Left cardiac atrium (tissue), 4 donors: ENCODE data around the gene IGSF21. TPM values are rescaled to one million over a fixed set of nuclear protein-coding genes. Genes with fewer than 3 reads are reported as not detected.

Experiments used
- ATAC-seq, 2 donors: fragments of 200-7000 bp; cut with Tn5 transposase; one replicate each; pipeline ENCODE4 v1.9.1; 2020; ENCODE audit warnings: mild to moderate bottlenecking in 2 of 2, moderate library complexity in 2 of 2
- DNase-seq: peaks from one replicate; pipeline ENCODE4 v3.0.0-alpha.2; 2020
- intact Hi-C, 2 donors: fragments of 100-400 bp; cut with DNase I; formaldehyde crosslinking; loops; one replicate each; pipeline versions ENCODE4 v1.14.1 to v1.15.1; 2022 to 2023
- total RNA-seq, 2 donors: library from RNA; stranded (reverse); fragmentation: NEBNext Ultra II Directional; extraction: Animal tissue kit (Norgen Biotek cat#: 25700); gene quantifications; one replicate each; pipeline ENCODE4 v1.2.1, GENCODE V29; 2021
- donor health status: DM: no; HTN: yes; CAD: no.
- donor health status: DM: no; HTN: yes; CAD: no; lungs with severe emphysema.
- donor health status: DM: yes; HTN: yes; CAD: no.
- donor health status: Dilated cardiomyopathy.

IGSF21 gene
- total RNA-seq, 2 donors from 2014 or later, result 1.0 to 3.0 TPM

DNA sequence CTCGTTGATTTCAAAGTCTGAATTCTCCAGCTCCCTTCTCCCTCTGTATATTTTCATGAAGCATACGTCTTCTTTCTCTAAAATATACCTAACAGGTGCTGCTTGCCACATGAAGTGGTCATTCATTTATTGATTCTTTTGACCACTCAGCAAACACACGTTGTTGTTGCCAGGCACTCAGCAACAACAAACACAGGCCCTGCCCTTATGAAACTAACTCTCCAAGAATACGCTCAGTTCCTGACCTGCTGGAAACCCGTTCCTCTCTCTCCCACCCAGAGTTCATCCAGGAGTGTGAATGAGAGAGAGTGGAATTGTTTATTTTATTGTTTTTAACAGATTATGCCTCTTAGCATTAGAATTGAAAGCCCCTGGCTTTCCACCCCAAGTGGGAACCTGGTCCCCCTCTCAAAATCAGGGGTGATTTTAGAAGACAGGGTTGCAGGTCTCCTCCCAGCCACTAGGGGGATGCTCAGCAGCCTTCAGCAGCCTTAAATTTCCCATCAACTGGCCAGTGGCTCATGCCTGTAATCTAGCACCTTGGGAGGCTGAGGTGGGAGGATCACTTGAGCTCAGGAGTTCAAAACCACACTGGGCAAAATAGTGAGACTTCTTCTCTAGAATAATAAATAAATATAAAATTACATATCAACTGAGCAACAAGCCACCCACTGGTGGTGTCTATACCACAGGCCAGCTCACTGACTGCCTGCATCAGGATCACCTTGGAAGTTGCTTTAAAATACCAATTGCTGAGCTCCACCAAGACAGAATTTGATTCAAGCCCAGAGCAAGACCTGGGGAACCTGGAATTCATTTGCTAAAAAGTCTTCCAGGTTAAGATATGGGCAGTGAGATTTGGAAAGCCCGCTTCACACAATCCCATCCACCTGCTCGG lies 192.1 kb downstream of the IGSF21 start:
- ATAC-seq (no peak), DNase-seq (no peak)
- intact Hi-C loops, result no loop called here

DNA sequence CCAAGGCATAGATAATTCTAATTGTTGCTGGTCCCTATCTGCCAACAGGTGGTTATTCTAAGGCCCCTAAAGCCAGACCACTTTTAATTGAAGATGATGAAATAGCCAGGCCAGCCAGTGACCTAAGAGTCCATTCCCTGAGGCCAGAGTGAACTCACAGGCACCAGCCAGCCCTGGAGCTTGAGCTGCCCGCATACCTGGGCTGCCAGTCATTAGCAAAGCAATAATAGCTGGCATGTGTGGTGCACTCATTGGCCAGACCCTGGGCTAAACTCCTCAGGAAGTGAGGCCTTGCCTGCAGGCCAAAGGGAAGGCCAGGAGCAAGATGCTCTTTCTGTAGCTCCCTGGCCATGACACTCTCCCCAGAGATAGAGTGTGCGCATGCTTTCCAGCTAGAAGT lies 192.8 kb downstream of the IGSF21 start:
- no peak for ATAC-seq
- intact Hi-C loops, result no loop called here
- no peak for DNase-seq

DNA sequence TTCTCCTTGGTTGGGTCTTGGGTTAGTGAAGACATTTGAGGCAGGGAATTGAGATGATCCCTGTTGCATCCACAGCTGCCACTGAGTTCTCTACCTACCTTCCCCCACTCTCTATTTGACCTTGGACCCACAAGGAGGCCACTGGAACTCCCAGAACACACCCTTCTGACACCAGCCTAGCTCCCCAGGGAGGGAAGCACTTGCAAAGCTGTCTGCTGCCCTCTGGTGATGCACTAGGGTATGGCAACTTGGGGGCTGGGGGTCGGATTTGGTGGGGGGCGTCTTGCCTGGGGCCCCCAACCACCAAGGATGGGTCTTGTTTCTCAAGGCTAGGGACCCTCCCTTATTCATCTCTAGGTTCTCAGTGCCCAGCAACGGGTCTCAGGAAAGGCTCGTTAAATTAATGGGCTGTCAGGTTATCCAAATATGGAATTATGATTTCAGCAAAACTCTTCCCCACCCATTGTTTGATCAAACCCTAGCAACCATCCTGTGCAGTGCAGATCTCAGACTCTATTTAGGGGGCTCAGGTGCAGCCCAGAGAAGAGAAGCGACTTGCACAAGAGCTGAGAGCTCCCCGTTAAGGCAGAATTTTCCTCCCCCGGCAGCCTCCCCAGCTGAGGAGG lies 195.3 kb downstream of the IGSF21 start:
- DNase-seq (no peak), ATAC-seq (no peak)
- intact Hi-C loops, result no loop called here

DNA sequence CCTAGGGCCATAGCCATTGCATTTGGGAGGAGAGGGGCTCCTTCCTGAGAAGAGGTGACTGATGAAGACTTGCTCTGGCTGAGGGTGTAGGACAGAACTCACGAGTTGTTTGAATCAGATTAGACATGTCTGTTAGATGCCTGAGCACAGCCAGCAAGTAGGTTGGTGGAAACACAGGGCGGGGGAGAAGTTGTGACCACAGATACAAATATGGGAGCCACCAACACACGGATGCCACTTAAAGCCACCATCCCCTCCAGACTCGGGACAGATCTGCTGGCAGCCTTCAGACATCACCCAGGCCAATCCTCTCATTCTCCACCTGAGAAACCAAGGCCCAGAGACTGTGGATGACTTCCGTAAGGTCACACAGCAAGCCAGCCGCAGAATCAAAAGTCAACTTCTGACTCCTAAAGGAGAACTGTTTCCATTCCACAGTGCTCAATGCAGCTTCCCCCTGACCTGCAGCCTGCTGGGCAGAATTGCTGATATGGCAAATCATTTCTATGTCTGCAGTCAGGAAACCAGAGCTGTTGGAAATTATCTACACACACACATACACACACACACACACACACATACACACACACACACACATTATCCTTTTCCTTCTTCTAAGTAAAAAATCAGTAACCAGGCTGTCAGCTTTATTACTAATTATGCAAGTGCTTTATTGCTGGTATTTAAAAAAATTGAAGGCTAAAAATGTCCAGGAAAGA lies 196.7 kb downstream of the IGSF21 start:
- ATAC-seq (no peak), DNase-seq (no peak)
- intact Hi-C loops, result no loop called here

- intact Hi-C loops, result no loop called here
- no peak for DNase-seq
- no peak for ATAC-seq
Measured at GRCh38 chr1:18305182-18305795, 197.7 kb downstream of the IGSF21 start.

GRCh38 chr1:18307329-18307898 lies 199.8 kb downstream of the IGSF21 start:
- DNase-seq, result no peak
- intact Hi-C loops, result no loop called here

GRCh38 chr1:18309552-18310155 lies 202.1 kb downstream of the IGSF21 start:
- ATAC-seq, result peak in 1 of 2 donors; percentile 44
- intact Hi-C loops, result no loop called here
- no peak for DNase-seq

More at GRCh38 chr1:18307329-18307898, 199.8 kb downstream of the IGSF21 start:
- ATAC-seq, result no peak

- ATAC-seq (no peak), DNase-seq (no peak)
- intact Hi-C loops, result no loop called here
Measured at GRCh38 chr1:18312961-18313360, 205.4 kb downstream of the IGSF21 start.

- DNase-seq (no peak), ATAC-seq (no peak)
- intact Hi-C loops, result no loop called here
Measured at GRCh38 chr1:18313523-18313922, 205.9 kb downstream of the IGSF21 start.

GRCh38 chr1:18314399-18314798 lies 206.8 kb downstream of the IGSF21 start:
- no peak for DNase-seq
- no peak for ATAC-seq
- intact Hi-C loops, result no loop called here

GRCh38 chr1:18315449-18315848 lies 207.9 kb downstream of the IGSF21 start:
- intact Hi-C loops, result no loop called here
- ATAC-seq, result no peak
- DNase-seq, result no peak

DNA sequence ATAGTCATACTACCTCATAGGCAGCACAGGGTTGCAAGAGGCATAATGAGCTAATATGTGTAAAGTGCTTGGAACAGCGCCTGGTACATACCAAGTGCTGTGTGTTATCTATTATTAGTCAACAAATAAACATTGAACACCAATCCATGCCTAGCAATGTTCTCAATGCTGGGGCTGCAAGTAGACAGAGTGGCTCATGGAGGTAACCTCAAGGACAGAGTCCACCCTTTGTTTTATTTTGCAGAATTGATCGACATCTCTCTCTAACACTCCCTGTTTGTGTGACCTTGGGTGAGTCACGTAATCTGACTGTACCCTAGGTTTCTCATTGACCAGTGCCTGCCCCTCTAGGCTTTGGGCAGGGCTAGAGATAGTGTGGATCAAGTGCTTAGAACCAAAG lies 209.2 kb downstream of the IGSF21 start:
- intact Hi-C loops, result no loop called here
- DNase-seq, result no peak
- no peak for ATAC-seq

GRCh38 chr1:18319099-18319498 lies 211.5 kb downstream of the IGSF21 start:
- ATAC-seq (no peak), DNase-seq (no peak)
- intact Hi-C loops, result no loop called here

GRCh38 chr1:18320051-18320450 lies 212.5 kb downstream of the IGSF21 start:
- DNase-seq (no peak), ATAC-seq (peak in 1 of 2 donors; percentile 33)
- intact Hi-C loops, result no loop called here

GRCh38 chr1:18322368-18323032 lies 214.9 kb downstream of the IGSF21 start:
- intact Hi-C loops, result no loop called here
- ATAC-seq (no peak), DNase-seq (no peak)

DNA sequence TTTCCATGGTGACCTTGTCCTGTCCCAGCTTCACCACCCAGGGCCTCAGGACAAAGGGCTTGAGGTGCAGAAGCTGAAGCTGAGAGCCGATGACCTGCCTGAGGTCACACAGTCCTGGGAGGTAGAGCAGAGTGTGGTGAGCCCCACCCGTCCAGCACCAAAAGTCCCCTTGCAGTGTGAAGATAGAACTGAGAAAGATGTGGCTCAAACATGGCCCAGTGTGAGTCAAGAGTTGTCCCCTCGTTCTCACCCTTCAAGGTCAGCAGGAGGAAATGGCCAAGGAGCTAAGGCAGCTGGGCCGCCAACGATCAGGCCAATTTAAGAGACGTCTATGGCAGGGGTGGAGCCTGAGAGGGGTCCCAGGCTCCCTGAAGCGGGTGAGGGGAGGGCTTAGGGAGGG lies 215.7 kb downstream of the IGSF21 start:
- DNase-seq, result no peak

GRCh38 chr1:18324246-18324645 lies 216.6 kb downstream of the IGSF21 start:
- ATAC-seq, result no peak
- intact Hi-C loops, result no loop called here
- DNase-seq, result no peak

More for the DNA sequence above, 215.7 kb downstream of the IGSF21 start:
- no peak for ATAC-seq
- intact Hi-C loops, result no loop called here

GRCh38 chr1:18325136-18325535 lies 217.5 kb downstream of the IGSF21 start:
- intact Hi-C loops, result no loop called here
- no peak for ATAC-seq
- no peak for DNase-seq
